ENCODE measurements around the gene AMMECR1.
A peak's percentile ranks its signal among the peaks of the same experiment; 100 is the strongest.

AMMECR1 gene

DNA sequence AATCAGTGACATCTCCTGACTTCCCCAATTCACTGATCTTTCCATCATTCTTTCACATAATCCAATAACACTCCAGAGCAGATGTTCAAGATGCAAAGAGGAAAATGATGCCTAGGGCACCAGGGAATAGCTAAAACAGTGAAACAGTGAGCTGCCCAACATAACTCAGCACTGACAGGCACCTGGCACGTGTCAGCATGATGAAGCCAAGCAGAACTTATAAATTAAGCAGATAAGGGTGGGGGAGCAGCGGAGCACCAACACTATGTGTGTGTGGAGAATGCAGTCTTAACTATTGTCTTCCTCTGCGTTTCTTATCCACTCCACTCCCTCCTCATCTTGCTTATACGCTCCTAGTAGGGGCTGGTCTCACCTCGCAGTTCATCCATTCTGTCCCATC lies 89.4 kb downstream of the AMMECR1 start:
- Histone ChIP-seq H3K4me1 (peaks cover 11% of the 10 kb centered on the region), H3K27me3 (no peaks in the 10 kb centered on the region), H3K9me3 (no peaks in the 10 kb centered on the region), H3K4me3 (ENCODE audit: low read depth, low read length) (peak overlapping the region; percentile 63), H3K36me3 (no peaks in the 10 kb centered on the region)
- peak; percentile 72 for DNase-seq
- TF ChIP-seq, protein P1, sequence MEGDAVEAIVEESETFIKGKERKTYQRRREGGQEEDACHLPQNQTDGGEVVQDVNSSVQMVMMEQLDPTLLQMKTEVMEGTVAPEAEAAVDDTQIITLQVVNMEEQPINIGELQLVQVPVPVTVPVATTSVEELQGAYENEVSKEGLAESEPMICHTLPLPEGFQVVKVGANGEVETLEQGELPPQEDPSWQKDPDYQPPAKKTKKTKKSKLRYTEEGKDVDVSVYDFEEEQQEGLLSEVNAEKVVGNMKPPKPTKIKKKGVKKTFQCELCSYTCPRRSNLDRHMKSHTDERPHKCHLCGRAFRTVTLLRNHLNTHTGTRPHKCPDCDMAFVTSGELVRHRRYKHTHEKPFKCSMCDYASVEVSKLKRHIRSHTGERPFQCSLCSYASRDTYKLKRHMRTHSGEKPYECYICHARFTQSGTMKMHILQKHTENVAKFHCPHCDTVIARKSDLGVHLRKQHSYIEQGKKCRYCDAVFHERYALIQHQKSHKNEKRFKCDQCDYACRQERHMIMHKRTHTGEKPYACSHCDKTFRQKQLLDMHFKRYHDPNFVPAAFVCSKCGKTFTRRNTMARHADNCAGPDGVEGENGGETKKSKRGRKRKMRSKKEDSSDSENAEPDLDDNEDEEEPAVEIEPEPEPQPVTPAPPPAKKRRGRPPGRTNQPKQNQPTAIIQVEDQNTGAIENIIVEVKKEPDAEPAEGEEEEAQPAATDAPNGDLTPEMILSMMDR (IDR thresholded peaks at IDR 0.05; ENCODE audit: low read depth, low read length), result no peak

DNA sequence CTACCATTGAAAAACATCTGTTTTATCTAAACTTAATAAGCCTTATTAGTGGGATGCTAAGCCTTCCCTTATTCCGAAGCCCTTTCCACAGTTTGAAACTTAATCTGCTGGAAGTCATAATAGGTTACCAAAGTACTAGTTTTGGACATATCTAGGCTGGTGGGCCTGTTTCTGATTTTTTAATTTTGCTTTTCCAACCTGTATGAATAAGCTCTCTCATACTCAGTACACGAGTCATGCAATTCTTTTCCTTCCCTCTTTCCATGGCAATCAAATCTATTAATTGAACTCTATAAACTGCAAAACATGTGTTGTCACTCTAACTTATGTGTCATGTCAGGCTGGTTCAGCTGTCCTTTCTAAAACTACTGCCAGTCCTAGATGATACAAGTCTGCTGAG lies 91.0 kb downstream of the AMMECR1 start:
- no peak overlapping the region for H3K4me3 ChIP-seq (ENCODE audit: low read depth, low read length)
- H3K9me3 ChIP-seq, result no peaks in the 10 kb centered on the region
- peaks cover 11% of the 10 kb centered on the region for H3K4me1 ChIP-seq
- TF ChIP-seq, protein P1 (IDR thresholded peaks at IDR 0.05; ENCODE audit: low read depth, low read length), result no peak
- DNase-seq, result no peak
- no peaks in the 10 kb centered on the region for H3K36me3 ChIP-seq
- no peaks in the 10 kb centered on the region for H3K27me3 ChIP-seq

DNA sequence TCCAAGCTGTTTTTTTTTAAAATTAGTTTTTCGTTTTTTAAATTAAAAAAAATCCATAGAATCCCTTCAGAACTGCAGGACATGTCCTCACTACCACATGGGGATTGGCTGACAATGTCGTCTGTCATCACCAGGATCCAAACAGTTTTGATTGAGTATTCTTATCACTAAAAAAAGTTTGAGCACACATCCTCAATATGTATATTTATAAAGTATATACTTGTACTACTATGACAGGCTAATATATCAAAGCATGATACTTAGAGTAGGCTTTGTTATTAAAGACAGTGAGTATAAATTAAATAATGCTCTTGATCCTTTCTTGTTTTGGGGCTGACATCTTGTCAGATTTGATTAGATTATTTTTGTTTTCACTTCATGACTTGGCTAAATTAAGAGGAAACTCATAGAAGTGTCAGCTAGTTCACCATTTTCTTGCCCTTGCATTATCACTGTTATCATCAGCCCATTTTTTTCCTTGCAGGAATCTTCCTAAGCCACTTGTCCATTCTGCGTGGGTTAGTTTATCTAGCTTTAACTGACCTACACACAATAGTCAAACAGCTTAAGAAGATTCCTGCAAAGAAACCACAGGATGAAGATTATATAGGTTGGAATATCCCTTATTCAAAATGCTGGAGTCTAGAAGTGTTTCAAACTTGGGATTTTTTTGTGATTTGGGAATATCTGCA lies 92.8 kb downstream of the AMMECR1 start:
- no peaks in the 10 kb centered on the region for H3K36me3 ChIP-seq
- no peak overlapping the region for H3K4me3 ChIP-seq (ENCODE audit: low read depth, low read length)
- no peak for DNase-seq
- peaks cover 11% of the 10 kb centered on the region for H3K4me1 ChIP-seq
- TF ChIP-seq, protein P1 (IDR thresholded peaks at IDR 0.05; ENCODE audit: low read depth, low read length), result no peak
- H3K27me3 ChIP-seq, result no peaks in the 10 kb centered on the region
- H3K9me3 ChIP-seq, result no peaks in the 10 kb centered on the region

DNA sequence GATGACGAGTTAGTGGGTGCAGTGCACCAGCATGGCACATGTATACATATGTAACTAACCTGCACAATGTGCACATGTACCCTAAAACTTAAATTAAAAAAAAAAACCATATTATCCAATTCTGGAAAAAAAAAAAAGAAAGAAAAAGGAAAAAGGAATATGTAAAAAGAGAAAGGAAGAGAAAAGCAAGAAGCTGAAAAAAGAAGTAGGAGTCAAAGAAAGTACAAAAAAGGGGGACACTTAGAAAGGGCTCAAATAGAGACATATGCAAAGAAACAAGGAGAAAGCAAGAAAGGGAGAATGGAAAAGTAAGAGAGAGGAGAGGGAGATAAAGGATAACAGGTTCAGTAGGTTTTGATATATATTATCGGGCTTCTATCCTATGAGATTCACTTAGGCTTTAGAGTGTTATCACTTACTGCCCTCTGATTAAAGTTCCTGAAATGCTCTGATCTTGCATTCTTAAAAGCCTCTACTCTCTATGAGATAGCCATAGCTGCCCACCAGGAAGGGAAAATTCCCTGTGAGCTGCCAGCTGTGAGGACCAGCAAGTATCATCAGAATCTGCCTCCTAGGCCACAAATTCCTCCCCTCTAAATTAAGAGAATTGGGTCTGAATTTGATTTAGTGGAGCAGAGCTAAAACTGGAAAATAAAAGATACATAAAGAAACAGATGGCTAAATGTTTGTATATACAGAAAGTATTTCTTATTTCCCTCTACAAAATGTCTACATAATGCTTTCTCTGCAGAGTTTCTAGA lies 95.2 kb downstream of the AMMECR1 start:
- Histone ChIP-seq H3K9me3 (no peaks in the 10 kb centered on the region), H3K27me3 (no peaks in the 10 kb centered on the region), H3K4me1 (peaks cover 8% of the 10 kb centered on the region), H3K36me3 (no peaks in the 10 kb centered on the region), H3K4me3 (ENCODE audit: low read depth, low read length) (no peak overlapping the region)
- peak; percentile 15 for DNase-seq
- TF ChIP-seq, protein P1 (IDR thresholded peaks at IDR 0.05; ENCODE audit: low read depth, low read length), result no peak

DNA sequence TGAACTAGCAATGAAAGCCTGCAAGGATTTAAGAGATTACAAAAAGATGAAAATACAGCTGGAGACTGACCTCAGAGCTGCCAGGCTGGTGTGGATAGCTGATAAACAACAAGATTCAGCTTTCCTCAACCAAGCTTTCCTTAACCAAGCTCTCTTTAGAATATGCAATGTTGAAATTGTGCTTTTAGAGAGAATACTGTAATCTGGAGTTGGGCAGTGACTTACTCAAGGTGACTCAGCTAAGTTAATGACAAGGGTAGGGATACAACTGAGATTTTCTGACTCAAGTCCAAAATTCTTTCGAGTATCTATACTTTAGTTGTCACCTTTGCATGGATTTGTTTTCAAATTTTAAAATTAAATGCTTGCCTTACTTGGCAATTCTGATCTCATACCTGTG lies 98.0 kb downstream of the AMMECR1 start:
- DNase-seq, result no peak
- H3K9me3 ChIP-seq, result no peaks in the 10 kb centered on the region
- no peak overlapping the region for H3K4me3 ChIP-seq (ENCODE audit: low read depth, low read length)
- H3K4me1 ChIP-seq, result no peaks in the 10 kb centered on the region
- TF ChIP-seq, protein P1 (IDR thresholded peaks at IDR 0.05; ENCODE audit: low read depth, low read length), result no peak
- no peaks in the 10 kb centered on the region for H3K36me3 ChIP-seq
- H3K27me3 ChIP-seq, result no peaks in the 10 kb centered on the region

DNA sequence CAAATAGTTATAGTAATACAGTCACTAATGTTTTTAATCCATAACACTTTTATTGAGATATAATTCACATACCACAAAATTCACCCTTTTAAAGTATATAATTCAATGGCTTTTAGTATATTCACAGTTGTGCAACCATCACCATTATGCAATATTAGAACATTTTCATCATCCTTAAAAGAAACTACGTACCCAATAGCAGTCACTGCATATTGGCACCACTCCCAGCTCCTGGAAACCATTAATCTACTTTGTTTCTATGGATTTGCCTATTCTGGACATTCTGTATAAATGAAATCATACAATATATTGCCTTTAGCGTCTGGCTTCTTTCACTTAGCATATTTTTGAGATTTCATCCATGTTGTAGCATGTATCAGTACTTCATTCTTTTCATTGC lies 99.3 kb downstream of the AMMECR1 start:
- H3K4me3 ChIP-seq (ENCODE audit: low read depth, low read length), result no peak overlapping the region
- no peaks in the 10 kb centered on the region for H3K9me3 ChIP-seq
- H3K27me3 ChIP-seq, result no peaks in the 10 kb centered on the region
- no peaks in the 10 kb centered on the region for H3K36me3 ChIP-seq
- TF ChIP-seq, protein P1 (IDR thresholded peaks at IDR 0.05; ENCODE audit: low read depth, low read length), result no peak
- no peaks in the 10 kb centered on the region for H3K4me1 ChIP-seq
- no peak for DNase-seq
